H1 (cell line): ENCODE results near the gene APOBR.

Source experiments
- EP300 ChIP-seq, 2 experiments: IDR thresholded peaks; 1 replicate in 1 of 2; 2 replicates in 1 of 2; pipeline ENCODE4 v1.6.1; 2011 to 2012; ENCODE audit warnings: low read depth in 2 of 2, low read length in 2 of 2, mild to moderate bottlenecking in 2 of 2, borderline replicate concordance in 1 of 2, inconsistent platforms in 1 of 2, moderate library complexity in 1 of 2
- EZH2 ChIP-seq: fragments of 200-600 bp; sonication (generic); IDR thresholded peaks from 2 replicates; pipeline ENCODE4 v1.7.1; 2012; ENCODE audit warnings: low read depth, mild to moderate bottlenecking, moderate library complexity, low read length, inconsistent platforms; ENCODE audit not compliant: severe bottlenecking
- JUND ChIP-seq: IDR thresholded peaks from 2 replicates; pipeline ENCODE4 v1.6.1; 2011; ENCODE audit warnings: mild to moderate bottlenecking, improper control_type of control experiment, low read length
- POLR2A ChIP-seq, 2 experiments: IDR thresholded peaks; 1 replicate in 1 of 2; 2 replicates in 1 of 2; pipeline ENCODE4 v1.6.1; 2011; ENCODE audit warnings: low read depth in 2 of 2, low read length in 2 of 2, mild to moderate bottlenecking in 2 of 2; ENCODE audit errors: control extremely low read depth in 1 of 2
- POLR2AphosphoS5 ChIP-seq: IDR thresholded peaks from 2 replicates; pipeline ENCODE4 v1.6.1; 2011; ENCODE audit warnings: low read depth, low read length
- SP1 ChIP-seq: IDR thresholded peaks from 2 replicates; pipeline ENCODE4 v1.6.1; 2011; ENCODE audit warnings: low read depth, low read length
- TF ChIP-seq, protein P1 (sequence below), 3 experiments: IDR thresholded peaks; 1 replicate in 2 of 3; 2 replicates in 1 of 3; pipeline versions ENCODE4 v1.5.1 to v1.6.1; 2011; ENCODE audit warnings: low read length in 3 of 3, mild to moderate bottlenecking in 3 of 3, inconsistent platforms in 2 of 3, low read depth in 1 of 3, moderate library complexity in 1 of 3; ENCODE audit not compliant: insufficient read depth in 1 of 3; ENCODE audit errors: control extremely low read depth in 1 of 3

DNA sequence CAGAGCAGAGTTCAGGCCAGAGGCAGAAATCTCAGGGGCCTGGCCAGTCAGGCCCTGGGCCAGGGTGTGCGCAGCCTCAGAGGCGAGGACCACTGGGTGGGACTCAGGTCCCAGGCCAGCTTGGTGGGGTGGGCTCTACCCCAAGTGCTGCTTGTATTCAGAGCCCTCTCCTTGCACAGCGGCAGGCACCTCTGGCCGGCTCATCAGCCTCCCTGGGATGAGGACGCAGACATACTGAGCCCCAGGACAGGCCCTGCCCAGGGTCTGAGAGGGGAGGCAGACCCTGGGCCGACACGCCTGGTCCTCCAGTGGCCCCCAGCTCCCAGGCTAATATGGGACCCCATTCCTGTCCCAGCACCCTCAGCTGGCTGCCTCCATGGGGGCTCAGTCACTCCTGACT, 19.8 kb downstream of the APOBR start:
- TF ChIP-seq SP1 (no peak), POLR2AphosphoS5 (no peak), POLR2A (IDR thresholded peaks at IDR 0.05; ENCODE audit: control extremely low read depth in 1 of 2, low read depth in 2 of 2, low read length in 2 of 2) (no peak), JUND (no peak), EP300 (IDR thresholded peaks at IDR 0.05; ENCODE audit: borderline replicate concordance in 1 of 2, low read depth in 2 of 2, low read length in 2 of 2) (no peak), EZH2 (no peak)
- TF ChIP-seq, protein P1, sequence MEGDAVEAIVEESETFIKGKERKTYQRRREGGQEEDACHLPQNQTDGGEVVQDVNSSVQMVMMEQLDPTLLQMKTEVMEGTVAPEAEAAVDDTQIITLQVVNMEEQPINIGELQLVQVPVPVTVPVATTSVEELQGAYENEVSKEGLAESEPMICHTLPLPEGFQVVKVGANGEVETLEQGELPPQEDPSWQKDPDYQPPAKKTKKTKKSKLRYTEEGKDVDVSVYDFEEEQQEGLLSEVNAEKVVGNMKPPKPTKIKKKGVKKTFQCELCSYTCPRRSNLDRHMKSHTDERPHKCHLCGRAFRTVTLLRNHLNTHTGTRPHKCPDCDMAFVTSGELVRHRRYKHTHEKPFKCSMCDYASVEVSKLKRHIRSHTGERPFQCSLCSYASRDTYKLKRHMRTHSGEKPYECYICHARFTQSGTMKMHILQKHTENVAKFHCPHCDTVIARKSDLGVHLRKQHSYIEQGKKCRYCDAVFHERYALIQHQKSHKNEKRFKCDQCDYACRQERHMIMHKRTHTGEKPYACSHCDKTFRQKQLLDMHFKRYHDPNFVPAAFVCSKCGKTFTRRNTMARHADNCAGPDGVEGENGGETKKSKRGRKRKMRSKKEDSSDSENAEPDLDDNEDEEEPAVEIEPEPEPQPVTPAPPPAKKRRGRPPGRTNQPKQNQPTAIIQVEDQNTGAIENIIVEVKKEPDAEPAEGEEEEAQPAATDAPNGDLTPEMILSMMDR (IDR thresholded peaks at IDR 0.05; ENCODE audit: control extremely low read depth in 1 of 3, insufficient read depth in 1 of 3, low read depth in 1 of 3, low read length in 3 of 3) = no peak
